ENCODE measurements around the gene USP48. TPM values are rescaled to one million over a fixed set of nuclear protein-coding genes. Genes with fewer than 3 reads are reported as not detected.

Gene USP48
- total RNA-seq, 1 donor from 2014 or later, result 56.4 TPM

DNA sequence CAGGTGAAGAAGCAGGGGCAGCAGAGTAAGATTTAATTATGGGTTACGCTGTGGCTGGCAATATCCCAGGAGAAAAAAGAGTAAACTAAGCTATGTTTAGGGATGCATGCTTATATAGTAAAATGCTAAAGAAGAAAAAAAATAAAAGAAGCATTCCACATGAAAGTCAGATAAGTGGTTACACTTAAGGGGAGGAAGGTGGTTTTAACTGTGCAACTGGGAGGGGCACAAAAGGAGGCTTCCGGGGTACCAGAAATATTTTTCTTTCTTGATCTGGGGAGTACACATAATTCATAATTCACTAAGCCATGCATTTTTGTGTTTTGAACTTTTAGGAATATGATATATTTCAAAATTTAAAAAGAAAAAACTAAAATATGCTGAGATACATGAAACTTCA is 39.5 kb downstream of the USP48 start:
- TF ChIP-seq, protein P1, sequence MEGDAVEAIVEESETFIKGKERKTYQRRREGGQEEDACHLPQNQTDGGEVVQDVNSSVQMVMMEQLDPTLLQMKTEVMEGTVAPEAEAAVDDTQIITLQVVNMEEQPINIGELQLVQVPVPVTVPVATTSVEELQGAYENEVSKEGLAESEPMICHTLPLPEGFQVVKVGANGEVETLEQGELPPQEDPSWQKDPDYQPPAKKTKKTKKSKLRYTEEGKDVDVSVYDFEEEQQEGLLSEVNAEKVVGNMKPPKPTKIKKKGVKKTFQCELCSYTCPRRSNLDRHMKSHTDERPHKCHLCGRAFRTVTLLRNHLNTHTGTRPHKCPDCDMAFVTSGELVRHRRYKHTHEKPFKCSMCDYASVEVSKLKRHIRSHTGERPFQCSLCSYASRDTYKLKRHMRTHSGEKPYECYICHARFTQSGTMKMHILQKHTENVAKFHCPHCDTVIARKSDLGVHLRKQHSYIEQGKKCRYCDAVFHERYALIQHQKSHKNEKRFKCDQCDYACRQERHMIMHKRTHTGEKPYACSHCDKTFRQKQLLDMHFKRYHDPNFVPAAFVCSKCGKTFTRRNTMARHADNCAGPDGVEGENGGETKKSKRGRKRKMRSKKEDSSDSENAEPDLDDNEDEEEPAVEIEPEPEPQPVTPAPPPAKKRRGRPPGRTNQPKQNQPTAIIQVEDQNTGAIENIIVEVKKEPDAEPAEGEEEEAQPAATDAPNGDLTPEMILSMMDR (IDR thresholded peaks at IDR 0.05), result no peak
- Histone ChIP-seq H3K4me1 (no peaks in the 10 kb centered on the region), H3K27ac (no peak overlapping the region), H3K4me3 (no peak overlapping the region), H3K36me3 (peaks cover 65% of the 10 kb centered on the region), H3K9me3 (no peaks in the 10 kb centered on the region), H3K27me3 (no peaks in the 10 kb centered on the region)
- intact Hi-C loops (cut with DNase I), result no loop called here
- no peak for ATAC-seq
- no peak for DNase-seq

DNA sequence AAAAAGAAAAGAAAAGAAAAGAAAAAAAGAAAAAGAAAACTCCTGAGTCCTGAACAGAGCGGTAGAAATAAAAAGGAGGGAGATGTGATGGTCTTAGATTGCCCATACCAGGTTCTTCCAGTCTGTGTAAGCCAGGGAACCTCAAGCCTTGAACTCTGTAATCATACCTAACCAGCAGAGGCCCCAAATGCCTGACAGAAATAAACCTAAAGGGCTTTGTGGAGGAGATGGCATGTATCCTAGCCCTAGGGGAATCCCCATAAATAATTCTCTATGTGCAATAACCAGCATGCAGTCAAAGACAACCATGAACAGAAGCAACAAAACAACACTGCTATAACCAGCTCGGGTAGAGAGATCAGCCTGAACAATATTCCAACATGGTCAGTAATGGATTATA is 40.4 kb downstream of the USP48 start:
- Histone ChIP-seq H3K4me1 (no peaks in the 10 kb centered on the region), H3K4me3 (no peak overlapping the region), H3K36me3 (peaks cover 59% of the 10 kb centered on the region), H3K9me3 (no peaks in the 10 kb centered on the region), H3K27ac (no peak overlapping the region), H3K27me3 (no peaks in the 10 kb centered on the region)
- intact Hi-C loops (cut with DNase I), result no loop called here
- DNase-seq (no peak), ATAC-seq (no peak)
- TF ChIP-seq, protein P1 (IDR thresholded peaks at IDR 0.05), result no peak

DNA sequence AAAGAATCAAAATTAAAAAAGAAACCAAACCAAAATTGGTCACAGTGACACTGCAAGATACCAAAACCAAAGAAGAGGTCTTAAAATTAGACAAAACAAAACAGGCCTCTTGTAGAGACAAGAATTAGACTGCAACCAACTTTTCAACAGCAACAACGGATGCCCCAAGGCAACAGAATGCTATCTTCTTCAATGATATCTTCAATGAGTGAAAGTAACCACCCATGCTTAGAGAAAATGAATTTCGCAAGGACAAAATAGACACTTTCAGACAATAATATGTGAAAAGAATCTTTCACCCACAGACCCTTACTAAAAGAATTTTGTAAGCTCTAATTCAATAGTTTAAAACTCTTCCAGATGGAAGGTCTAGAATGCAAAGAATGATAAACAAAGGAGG is 41.7 kb downstream of the USP48 start:
- Histone ChIP-seq H3K36me3 (peaks cover 58% of the 10 kb centered on the region), H3K4me1 (no peaks in the 10 kb centered on the region), H3K9me3 (no peaks in the 10 kb centered on the region), H3K4me3 (no peak overlapping the region), H3K27me3 (no peaks in the 10 kb centered on the region), H3K27ac (no peak overlapping the region)
- no peak for DNase-seq
- TF ChIP-seq, protein P1 (IDR thresholded peaks at IDR 0.05), result no peak
- ATAC-seq, result no peak
- intact Hi-C loops (cut with DNase I), result no loop called here

DNA sequence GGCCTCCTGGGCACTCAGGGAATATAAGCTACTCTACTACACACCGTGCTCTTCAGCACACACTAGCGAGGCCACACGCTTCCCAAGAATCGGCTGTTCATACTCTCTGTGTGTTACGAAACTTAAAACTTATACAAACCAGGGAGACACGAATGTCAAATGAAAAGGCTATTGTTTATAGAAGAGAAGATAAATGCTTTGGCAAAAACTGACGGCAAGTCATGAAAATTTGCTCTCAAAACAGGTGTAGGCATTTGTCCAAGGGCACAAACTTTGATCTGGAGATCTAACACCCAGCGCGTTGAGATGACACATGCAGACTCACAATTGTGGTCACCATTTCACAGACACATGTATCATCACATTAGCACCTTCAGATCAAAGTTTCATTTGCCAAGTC is 46.1 kb downstream of the USP48 start:
- TF ChIP-seq, protein P1 (IDR thresholded peaks at IDR 0.05), result no peak
- no peak for DNase-seq
- no peak overlapping the region for H3K27ac ChIP-seq
- no peak for ATAC-seq
- H3K9me3 ChIP-seq, result no peaks in the 10 kb centered on the region
- no peaks in the 10 kb centered on the region for H3K27me3 ChIP-seq
- no peak overlapping the region for H3K4me3 ChIP-seq
- no peaks in the 10 kb centered on the region for H3K4me1 ChIP-seq
- H3K36me3 ChIP-seq, result peaks cover 72% of the 10 kb centered on the region
- intact Hi-C loops (cut with DNase I), result no loop called here

DNA sequence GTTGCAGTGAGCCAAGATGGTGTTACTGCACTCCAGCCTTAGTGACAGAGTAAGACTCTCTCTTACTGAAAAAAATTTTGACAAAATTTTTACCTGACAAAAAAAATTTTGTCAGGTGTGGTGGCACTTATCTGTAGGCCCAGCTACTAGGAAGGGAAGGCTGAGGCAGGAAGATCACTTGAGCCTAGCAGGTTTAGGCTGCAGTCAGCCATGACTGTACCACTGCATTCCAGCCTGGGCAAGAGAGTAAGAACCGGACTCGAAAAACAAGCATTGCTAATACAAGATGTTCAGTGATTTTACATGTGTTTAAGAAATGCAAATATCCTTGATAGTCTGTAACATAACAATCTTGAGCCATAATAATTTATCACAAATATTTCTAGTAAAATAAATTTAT is 46.9 kb downstream of the USP48 start:
- intact Hi-C loops (cut with DNase I), result no loop called here

More for the DNA sequence above, 46.9 kb downstream of the USP48 start:
- Histone ChIP-seq H3K9me3 (no peaks in the 10 kb centered on the region), H3K36me3 (peaks cover 81% of the 10 kb centered on the region), H3K27me3 (no peaks in the 10 kb centered on the region), H3K4me1 (no peaks in the 10 kb centered on the region), H3K27ac (no peak overlapping the region), H3K4me3 (no peak overlapping the region)
- TF ChIP-seq, protein P1 (IDR thresholded peaks at IDR 0.05), result no peak
- DNase-seq (no peak), ATAC-seq (no peak)

Measured in upper lobe of right lung (tissue), 1 donor.